GM12878 (cell line): ENCODE measurements around the gene CCDC187. TPM values are rescaled to one million over a fixed set of nuclear protein-coding genes. Genes with fewer than 3 reads are reported as not detected.

Experiments used
- ATAC-seq: fragments of 200-7000 bp; cut with Tn5 transposase; 3 replicates; pipeline ENCODE4 v1.9.1; 2020; ENCODE audit warnings: mild to moderate bottlenecking, moderate library complexity
- BruUV-seq: library from RNA; stranded (reverse); fragments of 400-500 nt; replicated peaks from 2 replicates; lab custom pipeline; 2021; lab: Mats Ljungman, UMichigan
- CTCF ChIA-PET: fragments of 300-600 bp; sonication (Branson Sonifier 250); formaldehyde crosslinking; extraction: SDS; loops from one replicate; lab custom pipeline; 2021; ENCODE audit warnings: inconsistent platforms; lab: Yijun Ruan, JAX
- POLR2A ChIA-PET: fragments of 350-600 bp; formaldehyde crosslinking; extraction: SDS; loops from one replicate; lab custom pipeline; 2021; ENCODE audit warnings: inconsistent platforms; lab: Charles Lee
- RAD21 ChIA-PET: fragments of 300-600 bp; sonication (Branson Sonifier 250); formaldehyde crosslinking; loops from one replicate; lab custom pipeline; 2023; ENCODE audit warnings: antibody characterized with exemption; ENCODE audit not compliant: unreplicated experiment; lab: Charles Lee
- SMC1A ChIA-PET: fragments of 300-600 bp; sonication (Branson Sonifier 250); formaldehyde crosslinking; loops from one replicate; lab custom pipeline; 2023; ENCODE audit not compliant: unreplicated experiment, uncharacterized antibody; lab: Charles Lee
- DNase-seq: peaks from one replicate; pipeline ENCODE4 v3.0.0-alpha.2; 2011; ENCODE audit warnings: low read depth, low spot score
- FAIRE-seq: peaks from 3 replicates; lab custom pipeline; 2011; peaks lifted over from hg19 to GRCh38; lab: Jason Lieb, UNC
- H2AFZ ChIP-seq: 2 replicates; pipeline ENCODE4 v1.6.0; 2011; ENCODE audit warnings: low read depth, low read length, control low read depth; ENCODE audit not compliant: control insufficient read depth
- H3K27ac ChIP-seq: 2 replicates; pipeline ENCODE4 v1.5.1; 2011; ENCODE audit warnings: control low read depth; ENCODE audit not compliant: control insufficient read depth, insufficient read depth
- H3K27me3 ChIP-seq, 2 experiments: replicated peaks in 1 of 2; 2 replicates each; pipeline versions ENCODE4 v1.6.0 to v1.6.1; 2011; ENCODE audit warnings: low read length in 1 of 2; ENCODE audit not compliant: control insufficient read depth in 2 of 2, insufficient read depth in 2 of 2
- H3K36me3 ChIP-seq, 2 experiments: 2 replicates each; pipeline ENCODE4 v1.5.1; 2011; ENCODE audit warnings: low read length in 1 of 2; ENCODE audit not compliant: control insufficient read depth in 2 of 2, insufficient read depth in 2 of 2
- H3K4me1 ChIP-seq: 2 replicates; pipeline ENCODE4 v1.6.1; 2011; ENCODE audit warnings: mild to moderate bottlenecking, low read length, moderate library complexity, mixed read lengths; ENCODE audit not compliant: control insufficient read depth, insufficient read depth
- H3K4me2 ChIP-seq: 2 replicates; pipeline ENCODE4 v1.6.0; 2011; ENCODE audit warnings: control low read depth; ENCODE audit not compliant: control insufficient read depth, insufficient read depth
- H3K4me3 ChIP-seq: fragments of 200-600 bp; sonication (generic); 2 replicates; pipeline ENCODE4 v1.5.1; 2016
- H3K79me2 ChIP-seq: 2 replicates; pipeline ENCODE4 v1.6.0; 2011; ENCODE audit warnings: low read length; ENCODE audit not compliant: control insufficient read depth, insufficient read depth
- H3K9ac ChIP-seq: 2 replicates; pipeline ENCODE4 v1.8.0; 2011; ENCODE audit warnings: low read length, control low read depth, mixed read lengths; ENCODE audit not compliant: control insufficient read depth, insufficient read depth
- H3K9me3 ChIP-seq: replicated peaks from 3 replicates; pipeline ENCODE4 v1.5.1; 2011; ENCODE audit warnings: mild to moderate bottlenecking, low read length; ENCODE audit not compliant: control insufficient read depth, insufficient read depth
- H4K20me1 ChIP-seq: 2 replicates; pipeline ENCODE4 v1.6.0; 2011; ENCODE audit not compliant: control insufficient read depth, insufficient read depth
- EGR1 ChIP-seq, 2 experiments: IDR thresholded peaks; 1 replicate in 1 of 2; 2 replicates in 1 of 2; pipeline ENCODE4 v1.6.1; 2011 to 2012; ENCODE audit warnings: low read depth in 2 of 2, low read length in 2 of 2, borderline replicate concordance in 1 of 2, mild to moderate bottlenecking in 1 of 2, moderate library complexity in 1 of 2
- PAX5 ChIP-seq: IDR thresholded peaks from 2 replicates; pipeline ENCODE4 v1.6.1; 2011; ENCODE audit warnings: low read depth, low read length, borderline replicate concordance
- SP1 ChIP-seq: IDR thresholded peaks from one replicate; pipeline ENCODE4 v1.6.1; 2011; ENCODE audit warnings: low read depth, low read length
- ZBED1 ChIP-seq: IDR thresholded peaks from 2 replicates; pipeline ENCODE4 v1.6.1; 2016; ENCODE audit warnings: borderline replicate concordance
- ZBTB40 ChIP-seq: fragments of 450-650 bp; IDR thresholded peaks from 2 replicates; pipeline ENCODE4 v1.6.1; 2016; ENCODE audit warnings: mild to moderate bottlenecking, moderate library complexity, borderline replicate concordance
- WGBS: methylation state at CpG from one replicate; pipeline ENCODE4 v1.1.6; 2016; ENCODE audit warnings: low lambda C conversion rate; ENCODE audit not compliant: insufficient replicate concordance, insufficient coverage; ENCODE audit errors: missing lambda C conversion rate; 5-methylcytosine and 5-hydroxymethylcytosine counted together
- in situ Hi-C: fragments of 300-500 bp; cut with MboI; formaldehyde crosslinking; loops from 9 replicates; pipeline ENCODE4 v1.14.3; 2018; ENCODE audit warnings: mixed read lengths
- intact Hi-C: fragments of 100-400 bp; cut with micrococcal nuclease; formaldehyde crosslinking; loops from one replicate; pipeline ENCODE4 v1.14.2; 2022; ENCODE audit not compliant: unreplicated experiment
- polyA plus RNA-seq, 11 experiments: library from polyadenylated mRNA; depleted of rRNA in 4 of 11; unstranded in 6 of 11; stranded (reverse) in 5 of 11; fragments of >200 nt; fragmentation: Nextera tagmentation in 4 of 11; fragmentation: Illumina TruSeq in 1 of 11; extraction: Ambion mirVana in 4 of 11; extraction: Trizol in 1 of 11; gene quantifications; 1 replicate in 1 of 11; 2 replicates in 10 of 11; pipeline versions ENCODE4 v1.2.1 to v1.2.3, GENCODE V29; 2011 to 2016; ENCODE audit warnings: inconsistent platforms in 2 of 11, missing spikeins in 2 of 11, low read depth in 1 of 11
- total RNA-seq, 4 experiments: library from RNA; depleted of rRNA in 3 of 4; stranded (reverse); fragments of >200 nt in 3 of 4; fragmentation: Illumina TruSeq in 1 of 4; extraction: Trizol in 1 of 4; gene quantifications; 2 replicates each; pipeline versions ENCODE4 v1.2.1 to v1.2.3, GENCODE V29; 2013 to 2021

CCDC187 gene
- total and polyA plus RNA-seq, 10 of the 15 experiments (the other 5 are each of a cell fraction or from before 2014, with no cell fraction given): 0.04 to 0.23 (median 0.04) TPM; not detected in 7

GRCh38 chr9:136342181-136343120 lies 38.6 kb upstream of the CCDC187 start:
- TF ChIP-seq SP1 (peak; percentile 71), EGR1 (IDR thresholded peaks at IDR 0.05; ENCODE audit: borderline replicate concordance in 1 of 2, low read depth in 2 of 2, low read length in 2 of 2) (peak in 1 of 2 experiments; percentile 71; a peak in 2 of 3 replicates), PAX5 (0 out of 2 replicates have a peak, but pooled peaks have one; percentile 34), ZBED1 (no peak), ZBTB40 (no peak)
- RAD21 ChIA-PET: no interaction called here
- no peak overlapping the region for H3K4me3 ChIP-seq
- 38% methylated on average over 50 of the region's 60 CpGs for WGBS
- CTCF ChIA-PET: interaction anchor here (1.5 kb wide), 1 partner anchor 20 kb away, joined by 5 read pairs; no protein-coding TSS in a partner anchor
- peak overlapping the region; percentile 9; the same call in 1 of the 2 replicates for H3K4me2 ChIP-seq
- in situ Hi-C loops (no loop called here), intact Hi-C loops (no loop called here)
- no peak overlapping the region for H2AFZ ChIP-seq
- no peak overlapping the region for H3K9ac ChIP-seq
- SMC1A ChIA-PET: no interaction called here
- H3K9me3 ChIP-seq: no peaks in the 10 kb centered on the region
- FAIRE-seq: no peak
- H3K79me2 ChIP-seq: no peaks in the 10 kb centered on the region
- ATAC-seq: peak; percentile 81
- POLR2A ChIA-PET: no interaction called here
- no peaks in the 10 kb centered on the region for H4K20me1 ChIP-seq
- no peaks in the 10 kb centered on the region for H3K27me3 ChIP-seq
- no TSS peak for BruUV-seq
- DNase-seq: peak; percentile 23
- H3K27ac ChIP-seq: no peak overlapping the region
- no peaks in the 10 kb centered on the region for H3K4me1 ChIP-seq
- H3K36me3 ChIP-seq: no peaks in the 10 kb centered on the region
